ENCODE results near the gene CHN1.
A peak's percentile ranks its signal among the peaks of the same experiment; 100 is the strongest.

CHN1 gene

GRCh38 chr2:175007510-175007909 lies 2.3 kb upstream of the CHN1 start:
- no peak for TF ChIP-seq CTCF (IDR thresholded peaks at IDR 0.05)
- no peak overlapping the region for H3K4me3 ChIP-seq (ENCODE audit: low read depth in 1 of 2, low read length in 1 of 2)
- H3K9me3 ChIP-seq = no peaks in the 10 kb centered on the region
- H3K27me3 ChIP-seq = peaks cover 100% of the 10 kb centered on the region
- H3K27ac ChIP-seq = no peak overlapping the region
- H3K4me1 ChIP-seq (ENCODE audit: control insufficient read depth in 1 of 2, insufficient read depth in 1 of 2, low read depth in 1 of 2, low read length in 1 of 2) = peaks cover 6 to 10% of the 10 kb centered on the region in 2 experiments
- no peaks in the 10 kb centered on the region for H3K36me3 ChIP-seq

- TF ChIP-seq CTCF (IDR thresholded peaks at IDR 0.05) = no peak
- H3K27ac ChIP-seq = no peak overlapping the region
- no peaks in the 10 kb centered on the region for H3K36me3 ChIP-seq
- no peak overlapping the region for H3K4me3 ChIP-seq (ENCODE audit: low read depth in 1 of 2, low read length in 1 of 2)
- no peaks in the 10 kb centered on the region for H3K9me3 ChIP-seq
- peaks cover 6 to 10% of the 10 kb centered on the region in 2 experiments for H3K4me1 ChIP-seq (ENCODE audit: control insufficient read depth in 1 of 2, insufficient read depth in 1 of 2, low read depth in 1 of 2, low read length in 1 of 2)
- H3K27me3 ChIP-seq = peaks cover 100% of the 10 kb centered on the region
Measured at GRCh38 chr2:175006281-175006680, 1.1 kb upstream of the CHN1 start.

GRCh38 chr2:175005733-175006264 lies 618 bp upstream of the CHN1 start:
- Histone ChIP-seq H3K36me3 (no peaks in the 10 kb centered on the region), H3K27me3 (peaks cover 100% of the 10 kb centered on the region), H3K4me3 (ENCODE audit: low read depth in 1 of 2, low read length in 1 of 2) (no peak overlapping the region), H3K9me3 (no peaks in the 10 kb centered on the region), H3K27ac (no peak overlapping the region), H3K4me1 (ENCODE audit: control insufficient read depth in 1 of 2, insufficient read depth in 1 of 2, low read depth in 1 of 2, low read length in 1 of 2) (peaks cover 6 to 10% of the 10 kb centered on the region in 2 experiments)
- TF ChIP-seq CTCF (IDR thresholded peaks at IDR 0.05) = no peak

DNA sequence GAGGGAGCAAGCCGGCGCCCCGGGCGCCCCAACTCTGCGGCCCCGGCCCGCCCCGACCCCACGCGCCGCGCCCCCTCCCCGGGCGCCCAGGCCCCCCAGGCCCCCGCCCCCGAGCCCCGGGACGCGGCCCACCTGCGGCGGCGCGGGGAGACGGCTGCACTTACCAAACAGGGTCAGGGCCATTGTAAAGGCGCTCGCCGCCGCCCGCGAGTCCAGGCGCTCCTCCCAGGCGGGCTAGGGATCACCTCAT lies 526 bp downstream of the CHN1 start:
- TF ChIP-seq CTCF (IDR thresholded peaks at IDR 0.05) = no peak
- H3K27ac ChIP-seq = no peak overlapping the region
- H3K27me3 ChIP-seq = peaks cover 100% of the 10 kb centered on the region

DNA sequence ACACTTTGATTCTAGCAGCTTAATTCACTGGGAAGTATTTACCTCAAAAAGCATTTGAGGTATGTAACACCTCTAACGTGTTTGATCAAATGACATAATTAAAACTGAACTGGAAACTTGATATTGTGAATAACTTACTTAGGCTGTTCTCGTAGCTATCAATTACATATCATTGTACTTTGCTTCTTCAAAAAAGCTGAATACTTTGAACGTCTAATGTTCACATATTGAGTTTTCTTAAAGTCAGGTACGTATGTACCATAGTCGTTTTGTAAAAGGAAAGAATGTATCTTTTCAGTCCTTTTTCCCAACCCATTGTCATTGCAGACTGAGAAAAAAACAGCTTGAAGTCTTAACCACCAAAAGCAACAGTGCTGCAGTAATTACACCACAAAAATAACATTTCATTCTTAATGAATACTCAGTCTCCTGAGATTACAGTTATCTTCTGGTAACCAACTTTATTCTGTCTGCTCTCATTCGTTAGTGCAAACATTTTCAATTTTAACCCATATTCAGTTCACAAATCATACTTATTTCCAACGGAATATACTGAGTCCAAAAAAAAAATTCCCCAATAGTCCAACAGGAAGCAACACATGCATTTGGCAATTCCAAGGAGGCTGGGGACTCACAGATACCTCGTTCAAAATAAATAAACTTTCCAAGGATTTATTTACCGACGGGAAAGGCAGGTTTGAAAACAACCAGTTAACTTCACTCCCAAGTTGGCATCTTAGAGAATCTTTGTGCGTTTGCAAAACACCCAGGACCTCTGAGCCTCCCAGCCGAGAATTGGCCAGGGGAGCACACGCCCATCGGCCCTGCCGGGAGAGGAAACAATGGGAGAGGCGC lies 1.1 kb downstream of the CHN1 start:
- no peaks in the 10 kb centered on the region for H3K9me3 ChIP-seq
- no peak for TF ChIP-seq CTCF (IDR thresholded peaks at IDR 0.05)
- H3K27me3 ChIP-seq = peaks cover 100% of the 10 kb centered on the region
- H3K4me1 ChIP-seq (ENCODE audit: control insufficient read depth in 1 of 2, insufficient read depth in 1 of 2, low read depth in 1 of 2, low read length in 1 of 2) = peaks cover 6 to 10% of the 10 kb centered on the region in 2 experiments
- no peaks in the 10 kb centered on the region for H3K36me3 ChIP-seq
- no peak overlapping the region for H3K4me3 ChIP-seq (ENCODE audit: low read depth in 1 of 2, low read length in 1 of 2)
- no peak overlapping the region for H3K27ac ChIP-seq

More for the DNA sequence above, 526 bp downstream of the CHN1 start:
- H3K36me3 ChIP-seq = no peaks in the 10 kb centered on the region
- no peaks in the 10 kb centered on the region for H3K9me3 ChIP-seq
- peak overlapping the region; percentile 22 to 56 for H3K4me3 ChIP-seq (ENCODE audit: low read depth in 1 of 2, low read length in 1 of 2)
- H3K4me1 ChIP-seq (ENCODE audit: control insufficient read depth in 1 of 2, insufficient read depth in 1 of 2, low read depth in 1 of 2, low read length in 1 of 2) = peaks cover 6 to 10% of the 10 kb centered on the region in 2 experiments

Measured in neutrophil (primary cell).